DOHH2 (cell line): ENCODE data around the gene COL25A1.

Experiments
- H3F3A ChIP-seq: fragments of 200-600 bp; sonication (generic), shearing (Covaris generic); 2 replicates; pipeline ENCODE4 v1.6.0; 2016; ENCODE audit warnings: antibody characterized with exemption, mild to moderate bottlenecking; ENCODE audit not compliant: control insufficient read depth, insufficient read depth
- H3K27ac ChIP-seq: fragments of 200-600 bp; sonication (generic); 2 replicates; pipeline ENCODE4 v1.5.1; 2014; ENCODE audit warnings: low read depth, mild to moderate bottlenecking, low read length, moderate library complexity
- H3K27me3 ChIP-seq: fragments of 200-600 bp; sonication (generic); 2 replicates; pipeline ENCODE4 v1.6.1; 2014; ENCODE audit warnings: mild to moderate bottlenecking, low read length, mixed read lengths; ENCODE audit not compliant: control insufficient read depth
- H3K36me3 ChIP-seq: fragments of 200-600 bp; sonication (generic); 2 replicates; pipeline ENCODE4 v1.6.1; 2014; ENCODE audit warnings: mild to moderate bottlenecking, low read length, moderate library complexity, mixed read lengths; ENCODE audit not compliant: control insufficient read depth
- H3K4me1 ChIP-seq: fragments of 200-600 bp; sonication (generic); 2 replicates; pipeline ENCODE4 v1.6.1; 2014; ENCODE audit warnings: mild to moderate bottlenecking, low read length, mixed read lengths; ENCODE audit not compliant: control insufficient read depth
- H3K4me2 ChIP-seq: fragments of 200-600 bp; sonication (generic); 2 replicates; pipeline ENCODE4 v1.6.0; 2014; ENCODE audit warnings: mild to moderate bottlenecking, low read length, moderate library complexity
- H3K4me3 ChIP-seq: fragments of 200-600 bp; sonication (generic); 2 replicates; pipeline ENCODE4 v1.5.1; 2014; ENCODE audit warnings: mild to moderate bottlenecking, low read length, mixed read lengths
- H3K79me2 ChIP-seq: fragments of 200-600 bp; sonication (generic); 2 replicates; pipeline ENCODE4 v1.6.1; 2014; ENCODE audit warnings: mild to moderate bottlenecking, low read length, mixed read lengths; ENCODE audit not compliant: control insufficient read depth
- H3K9me2 ChIP-seq: fragments of 200-600 bp; sonication (generic); replicated peaks from 2 replicates; pipeline ENCODE4 v1.6.1; 2014; ENCODE audit warnings: mild to moderate bottlenecking, low read length, mixed read lengths; ENCODE audit not compliant: control insufficient read depth
- H3K9me3 ChIP-seq: fragments of 200-600 bp; sonication (generic); 2 replicates; pipeline ENCODE4 v1.6.1; 2014; ENCODE audit warnings: antibody characterized with exemption, low read length, mixed read lengths; ENCODE audit not compliant: control insufficient read depth, insufficient read depth
- H4K20me1 ChIP-seq: fragments of 200-600 bp; sonication (generic); 2 replicates; pipeline ENCODE4 v1.6.0; 2014; ENCODE audit warnings: low read depth, mild to moderate bottlenecking, antibody characterized with exemption, low read length, moderate library complexity; ENCODE audit not compliant: control insufficient read depth, insufficient read depth
- CTCF ChIP-seq: fragments of 200-600 bp; sonication (generic); IDR thresholded peaks from one replicate; pipeline ENCODE4 v1.5.1; 2014; ENCODE audit warnings: antibody characterized with exemption, mild to moderate bottlenecking, low read depth, low read length; ENCODE audit not compliant: poor library complexity, severe bottlenecking
- EZH2phosphoT487 ChIP-seq: fragments of 200-600 bp; sonication (generic); IDR thresholded peaks from 2 replicates; pipeline ENCODE4 v1.6.1; 2017; ENCODE audit warnings: borderline replicate concordance, mild to moderate bottlenecking, antibody characterized with exemption, low read length, moderate library complexity, mixed read lengths

Gene COL25A1

GRCh38 chr4:108828620-108829019, 473.8 kb downstream of the COL25A1 start:
- no peak overlapping the region for H3K4me2 ChIP-seq
- no peaks in the 10 kb centered on the region for H3K36me3 ChIP-seq
- H3K9me2 ChIP-seq = no peaks in the 10 kb centered on the region
- no peaks in the 10 kb centered on the region for H3K9me3 ChIP-seq
- no peaks in the 10 kb centered on the region for H4K20me1 ChIP-seq
- no peak overlapping the region for H3K27ac ChIP-seq
- H3K79me2 ChIP-seq = no peaks in the 10 kb centered on the region
- no peak overlapping the region for H3K4me3 ChIP-seq
- peaks cover 15% of the 10 kb centered on the region for H3K27me3 ChIP-seq
- TF ChIP-seq CTCF (no peak), EZH2phosphoT487 (no peak)
- no peaks in the 10 kb centered on the region for H3K4me1 ChIP-seq
- H3F3A ChIP-seq = no peaks in the 10 kb centered on the region

- no peaks in the 10 kb centered on the region for H3K4me1 ChIP-seq
- H4K20me1 ChIP-seq = no peaks in the 10 kb centered on the region
- no peaks in the 10 kb centered on the region for H3K9me3 ChIP-seq
- no peak overlapping the region for H3K4me2 ChIP-seq
- no peaks in the 10 kb centered on the region for H3K9me2 ChIP-seq
- H3K27me3 ChIP-seq = peaks cover 17% of the 10 kb centered on the region
- H3K79me2 ChIP-seq = no peaks in the 10 kb centered on the region
- TF ChIP-seq EZH2phosphoT487 (no peak), CTCF (no peak)
- H3K36me3 ChIP-seq = no peaks in the 10 kb centered on the region
- no peaks in the 10 kb centered on the region for H3F3A ChIP-seq
- H3K4me3 ChIP-seq = no peak overlapping the region
- no peak overlapping the region for H3K27ac ChIP-seq
These were observed 476.7 kb downstream of the COL25A1 start for GRCh38 chr4:108825737-108826136.

- Histone ChIP-seq H3K79me2 (no peaks in the 10 kb centered on the region), H3K27me3 (0 out of 2 replicates have a peak, but pooled peaks cover 6% of the 10 kb centered on the region), H3K4me3 (no peak overlapping the region)
These were observed 481.0 kb downstream of the COL25A1 start for GRCh38 chr4:108821351-108821930.

More at GRCh38 chr4:108821351-108821930, 481.0 kb downstream of the COL25A1 start:
- no peaks in the 10 kb centered on the region for H3K4me1 ChIP-seq
- H3K4me2 ChIP-seq = no peak overlapping the region
- H3F3A ChIP-seq = no peaks in the 10 kb centered on the region
- no peak overlapping the region for H3K27ac ChIP-seq
- H3K36me3 ChIP-seq = no peaks in the 10 kb centered on the region
- TF ChIP-seq EZH2phosphoT487 = no peak
- no peak for TF ChIP-seq CTCF
- no peaks in the 10 kb centered on the region for H3K9me2 ChIP-seq
- H4K20me1 ChIP-seq = no peaks in the 10 kb centered on the region
- H3K9me3 ChIP-seq = no peaks in the 10 kb centered on the region
